HepG2 (cell line): ENCODE data around the gene A4GNT.

Source experiments
- EZH2 ChIP-seq: conservative IDR thresholded peaks from 2 replicates; pipeline ENCODE4 v1.6.1; 2012; ENCODE audit warnings: mild to moderate bottlenecking, low read depth, low read length, moderate library complexity
- GLMP ChIP-seq: sonication (generic); formaldehyde crosslinking; IDR thresholded peaks from 2 replicates; pipeline ENCODE4 v1.9.0; 2021; ENCODE audit warnings: missing genetic modification reagents, mild to moderate bottlenecking, borderline replicate concordance
- SKIL ChIP-seq: sonication (generic); formaldehyde crosslinking; IDR thresholded peaks from 2 replicates; pipeline ENCODE4 v1.8.0; 2022; ENCODE audit warnings: missing genetic modification reagents, mild to moderate bottlenecking, moderate library complexity, borderline replicate concordance
- SRSF1 ChIP-seq: fragments of 200-400 bp; formaldehyde crosslinking; optimal IDR thresholded peaks from 2 replicates; pipeline ENCODE3; 2017; ENCODE audit warnings: mild to moderate bottlenecking, low read depth, low read length, moderate library complexity
- TMF1 ChIP-seq: sonication (generic); formaldehyde crosslinking; IDR thresholded peaks from 2 replicates; pipeline ENCODE4 v1.8.1; 2022; ENCODE audit warnings: low read depth, missing genetic modification reagents

- TF ChIP-seq TMF1 (no peak), EZH2 (no peak), GLMP (CRISPR knock-in tag) (no peak), SKIL (CRISPR knock-in tag) (no peak), SRSF1 (no peak)
These were observed 53.3 kb downstream of the A4GNT start for GRCh38 chr3:138078901-138079344.
